IMR-90 (cell line): ENCODE results near the gene CNTN4. TPM values are rescaled to one million over a fixed set of nuclear protein-coding genes. Genes with fewer than 3 reads are reported as not detected.

ENCODE experiments used
- ATAC-seq: fragments of 200-7000 bp; cut with Tn5 transposase; 2 replicates; pipeline ENCODE4 v1.9.1; 2020; ENCODE audit warnings: low read depth, mild to moderate bottlenecking, moderate library complexity
- BruUV-seq: library from RNA; stranded (reverse); fragments of 400-500 nt; replicated peaks from 2 replicates; lab custom pipeline; 2021; lab: Mats Ljungman, UMichigan
- CTCF ChIA-PET: fragments of 300-600 bp; formaldehyde crosslinking; extraction: SDS; loops from one replicate; lab custom pipeline; 2021; ENCODE audit warnings: antibody characterized with exemption; lab: Yijun Ruan, JAX
- POLR2A ChIA-PET: fragments of 300-600 bp; sonication (Branson Sonifier 250); formaldehyde crosslinking; loops from one replicate; lab custom pipeline; 2022; ENCODE audit warnings: antibody characterized with exemption; ENCODE audit not compliant: unreplicated experiment; lab: Charles Lee
- DNase-seq: peaks from one replicate; pipeline ENCODE4 v3.0.0; 2013
- H2AFZ ChIP-seq: replicated peaks from 2 replicates; pipeline ENCODE3; 2013; ENCODE audit warnings: low read length, mild to moderate bottlenecking; ENCODE audit not compliant: poor library complexity
- H2AK5ac ChIP-seq: 2 replicates; pipeline ENCODE4 v1.6.1; 2013; ENCODE audit warnings: low read depth, low read length, inconsistent platforms
- H2AK9ac ChIP-seq: replicated peaks from 2 replicates; pipeline ENCODE3; 2013; ENCODE audit warnings: mild to moderate bottlenecking, low read depth, low read length, moderate library complexity; ENCODE audit not compliant: poor library complexity
- H2BK120ac ChIP-seq: 2 replicates; pipeline ENCODE4 v1.6.1; 2013; ENCODE audit warnings: low read depth, low read length, inconsistent platforms
- H2BK15ac ChIP-seq: 3 replicates; pipeline ENCODE4 v1.6.1; 2013; ENCODE audit warnings: low read depth, low read length, inconsistent platforms
- H2BK20ac ChIP-seq: 2 replicates; pipeline ENCODE4 v1.6.1; 2013; ENCODE audit warnings: low read depth, mild to moderate bottlenecking, inconsistent platforms, low read length, moderate library complexity
- H2BK5ac ChIP-seq: 2 replicates; pipeline ENCODE4 v1.6.1; 2013; ENCODE audit warnings: mild to moderate bottlenecking, low read depth, low read length, inconsistent platforms; ENCODE audit not compliant: poor library complexity, severe bottlenecking
- H3K14ac ChIP-seq: replicated peaks from 2 replicates; pipeline ENCODE4 v1.6.1; 2013; ENCODE audit warnings: low read depth, low read length, inconsistent platforms
- H3K18ac ChIP-seq: 2 replicates; pipeline ENCODE4 v1.6.1; 2013; ENCODE audit warnings: low read depth, low read length, control low read depth
- H3K23ac ChIP-seq: 2 replicates; pipeline ENCODE4 v1.6.1; 2013; ENCODE audit warnings: low read depth, low read length, inconsistent platforms
- H3K27ac ChIP-seq: 2 replicates; pipeline ENCODE4 v1.5.1; 2013; ENCODE audit warnings: mild to moderate bottlenecking, control low read depth, low read length; ENCODE audit not compliant: insufficient read depth
- H3K27me3 ChIP-seq: 2 replicates; pipeline ENCODE4 v1.6.1; 2013; ENCODE audit warnings: low read length; ENCODE audit not compliant: control insufficient read depth, insufficient read depth
- H3K36me3 ChIP-seq: 2 replicates; pipeline ENCODE4 v1.6.1; 2013; ENCODE audit warnings: low read length, mixed read lengths; ENCODE audit not compliant: control insufficient read depth, insufficient read depth
- H3K4ac ChIP-seq: 2 replicates; pipeline ENCODE4 v1.6.1; 2013; ENCODE audit warnings: low read depth, low read length, inconsistent platforms
- H3K4me1 ChIP-seq: 2 replicates; pipeline ENCODE4 v1.6.1; 2013; ENCODE audit warnings: low read length, mixed read lengths; ENCODE audit not compliant: control insufficient read depth, insufficient read depth
- H3K4me2 ChIP-seq: 2 replicates; pipeline ENCODE4 v1.6.1; 2013; ENCODE audit warnings: low read depth, mild to moderate bottlenecking, control low read depth, low read length, moderate library complexity
- H3K4me3 ChIP-seq: 2 replicates; pipeline ENCODE4 v1.5.1; 2013; ENCODE audit warnings: low read depth, mild to moderate bottlenecking, control low read depth, low read length, moderate library complexity; ENCODE audit not compliant: insufficient read depth
- H3K56ac ChIP-seq: 2 replicates; pipeline ENCODE4 v1.6.1; 2013; ENCODE audit warnings: low read length, inconsistent platforms; ENCODE audit not compliant: insufficient read depth; ENCODE audit errors: extremely low read depth
- H3K79me1 ChIP-seq, 2 experiments: 2 replicates each; pipeline ENCODE4 v1.6.1; 2013; ENCODE audit warnings: low read length in 2 of 2, inconsistent platforms in 1 of 2, low read depth in 1 of 2
- H3K9ac ChIP-seq: 2 replicates; pipeline ENCODE4 v1.6.1; 2013; ENCODE audit warnings: low read depth, low read length, control low read depth
- H3K9me1 ChIP-seq: 2 replicates; pipeline ENCODE4 v1.6.1; 2013; ENCODE audit warnings: low read length, inconsistent platforms; ENCODE audit not compliant: insufficient read depth
- H3K9me3 ChIP-seq: 2 replicates; pipeline ENCODE4 v1.6.1; 2013; ENCODE audit warnings: low read length; ENCODE audit not compliant: control insufficient read depth, insufficient read depth
- H4K20me1 ChIP-seq: 2 replicates; pipeline ENCODE4 v1.6.1; 2013; ENCODE audit warnings: low read length, inconsistent platforms; ENCODE audit not compliant: insufficient read depth
- H4K5ac ChIP-seq: 2 replicates; pipeline ENCODE4 v1.6.1; 2013; ENCODE audit warnings: mild to moderate bottlenecking, low read depth, low read length, control low read depth
- H4K8ac ChIP-seq, 2 experiments: 2 replicates each; pipeline ENCODE4 v1.6.1; 2013; ENCODE audit warnings: low read depth in 2 of 2, low read length in 2 of 2, control low read depth in 1 of 2, inconsistent platforms in 1 of 2
- H4K91ac ChIP-seq: 2 replicates; pipeline ENCODE4 v1.6.1; 2013; ENCODE audit warnings: low read depth, low read length, inconsistent platforms; ENCODE audit not compliant: insufficient read depth
- BHLHE40 ChIP-seq: fragments of 150-350 bp; IDR thresholded peaks from 2 replicates; pipeline ENCODE4 v1.6.1; 2016; ENCODE audit warnings: mild to moderate bottlenecking, low read depth, low read length
- CTCF ChIP-seq: conservative IDR thresholded peaks from 2 replicates; pipeline ENCODE4 v1.5.1; 2012; ENCODE audit warnings: mild to moderate bottlenecking, low read depth, low read length, improper control_type of control experiment
- ELK1 ChIP-seq: fragments of 150-350 bp; IDR thresholded peaks from 2 replicates; pipeline ENCODE4 v1.6.1; 2016; ENCODE audit warnings: low read depth, mild to moderate bottlenecking, low read length, moderate library complexity, borderline replicate concordance
- MAFK ChIP-seq: IDR thresholded peaks from 2 replicates; pipeline ENCODE4 v1.6.1; 2012; ENCODE audit warnings: low read depth, low read length, improper control_type of control experiment
- MAZ ChIP-seq: IDR thresholded peaks from 2 replicates; pipeline ENCODE4 v1.6.1; 2012; ENCODE audit warnings: low read depth, mild to moderate bottlenecking, low read length, improper control_type of control experiment, moderate library complexity, borderline replicate concordance
- POLR2A ChIP-seq: IDR thresholded peaks from 2 replicates; pipeline ENCODE4 v1.6.1; 2012; ENCODE audit warnings: mild to moderate bottlenecking, low read depth, low read length
- RAD21 ChIP-seq: IDR thresholded peaks from 2 replicates; pipeline ENCODE4 v1.6.1; 2012; ENCODE audit warnings: low read length, improper control_type of control experiment
- RFX5 ChIP-seq: IDR thresholded peaks from 2 replicates; pipeline ENCODE4 v1.8.0; 2012; ENCODE audit warnings: low read depth, mild to moderate bottlenecking, low read length, moderate library complexity
- SMC3 ChIP-seq: fragments of 150-350 bp; IDR thresholded peaks from 2 replicates; pipeline ENCODE4 v1.6.1; 2016; ENCODE audit warnings: low read depth, mild to moderate bottlenecking, antibody characterized with exemption, low read length, moderate library complexity
- WGBS, 2 experiments: methylation state at CpG; one replicate each; pipeline versions ENCODE4 v1.1.5 to v1.1.7; 2013; ENCODE audit warnings: missing lambda C conversion rate in 2 of 2; ENCODE audit not compliant: insufficient read length in 1 of 2; ENCODE audit errors: extremely low coverage in 2 of 2; 5-methylcytosine and 5-hydroxymethylcytosine counted together
- dilution Hi-C: fragments of 300-500 bp; cut with HindIII; formaldehyde crosslinking; loops from one replicate; pipeline ENCODE4 v1.14.3; 2018; ENCODE audit warnings: low sequenced_read_pairs; ENCODE audit not compliant: unreplicated experiment
- in situ Hi-C: fragments of 300-500 bp; cut with MboI; formaldehyde crosslinking; loops from 3 replicates; pipeline ENCODE4 v1.14.3; 2019; ENCODE audit warnings: low sequenced_read_pairs, inconsistent platforms, mixed read lengths
- intact Hi-C: fragments of 100-400 bp; cut with micrococcal nuclease; formaldehyde crosslinking; loops from 2 replicates; pipeline ENCODE4 v1.10.0; 2022
- polyA plus RNA-seq, 3 experiments: library from polyadenylated mRNA; depleted of rRNA; stranded (reverse); fragments of >200 nt; gene quantifications; 2 replicates each; pipeline ENCODE4 v1.2.3, GENCODE V29; 2012; ENCODE audit warnings: low replicate concordance in 1 of 3
- total RNA-seq: library from RNA; depleted of rRNA; stranded (reverse); fragments of >200 nt; gene quantifications from 2 replicates; pipeline ENCODE4 v1.2.3, GENCODE V29; 2012

The CNTN4 gene
- total and polyA plus RNA-seq, 2 of the 4 experiments (the other 2 are of a cell fraction) = under 0.01 TPM; not detected in 1

- H3K23ac ChIP-seq = no peak overlapping the region
- no peak overlapping the region for H2BK120ac ChIP-seq
- H3K27ac ChIP-seq = no peak overlapping the region
- no peak overlapping the region for H3K9ac ChIP-seq
- no peak overlapping the region for H3K56ac ChIP-seq
- in situ Hi-C loops = no loop called here
- no peak for TF ChIP-seq MAZ
- peak; percentile 42; the same call in 1 of the 2 replicates for TF ChIP-seq RAD21
- no peak for TF ChIP-seq POLR2A
- TF ChIP-seq RFX5 = no peak
- TF ChIP-seq MAFK = no peak
- TF ChIP-seq SMC3 = peak; percentile 13; the same call in 1 of the 2 replicates
- no peak for TF ChIP-seq BHLHE40
- no peak for TF ChIP-seq ELK1
- TF ChIP-seq CTCF = peak; percentile 30; the same call in 1 of the 2 replicates
- H3K9me1 ChIP-seq = no peaks in the 10 kb centered on the region
- WGBS, 2 experiments = no CpG with 5 or more reads among the region's 1 CpG
- ChIA-PET CTCF (no interaction called here), POLR2A (no interaction called here)
- no peak overlapping the region for H3K4me2 ChIP-seq
- H3K79me1 ChIP-seq = no peaks in the 10 kb centered on the region
- BruUV-seq = no TSS peak
- H3K4ac ChIP-seq = no peak overlapping the region
- H2BK5ac ChIP-seq = no peak overlapping the region
- dilution Hi-C loops = no loop called here
- intact Hi-C loops = no loop called here
- H2AK9ac ChIP-seq = no peak overlapping the region
- DNase-seq = no peak
- H3K27me3 ChIP-seq = no peaks in the 10 kb centered on the region
- H4K20me1 ChIP-seq = no peaks in the 10 kb centered on the region
- H2BK20ac ChIP-seq = no peak overlapping the region
- H3K4me3 ChIP-seq = no peak overlapping the region
- 0 out of 2 replicates have a peak, but pooled peaks cover 2% of the 10 kb centered on the region for H3K9me3 ChIP-seq
- no peak overlapping the region for H3K14ac ChIP-seq
- H4K91ac ChIP-seq = no peak overlapping the region
- no peak overlapping the region for H2BK15ac ChIP-seq
- no peaks in the 10 kb centered on the region for H3K36me3 ChIP-seq
- H3K18ac ChIP-seq = no peak overlapping the region
- no peak overlapping the region for H4K5ac ChIP-seq
- no peak overlapping the region for H2AK5ac ChIP-seq
- H3K4me1 ChIP-seq = no peaks in the 10 kb centered on the region
- no peak overlapping the region for H2AFZ ChIP-seq
- no peak for ATAC-seq
- H4K8ac ChIP-seq = no peak overlapping the region
These were observed 823.2 kb downstream of the CNTN4 start for GRCh38 chr3:2921903-2922302.
